ENCODE measurements around the gene ZMAT5.

- no peak for TF ChIP-seq POLR2A (IDR thresholded peaks at IDR 0.05; ENCODE audit: low read depth, low read length)
- TF ChIP-seq RAD21 (IDR thresholded peaks at IDR 0.05; ENCODE audit: insufficient read depth, low read depth, low read length), result no peak
- no peak for TF ChIP-seq NFIC (IDR thresholded peaks at IDR 0.05; ENCODE audit: low read depth, low read length)
- no peak for TF ChIP-seq SMC3 (IDR thresholded peaks at IDR 0.05; ENCODE audit: borderline replicate concordance, low read length)
- TF ChIP-seq EP300 (IDR thresholded peaks at IDR 0.05; ENCODE audit: borderline replicate concordance in 1 of 2, control insufficient read depth in 1 of 2, low read depth in 2 of 2, low read length in 2 of 2), result no peak
- no peak for TF ChIP-seq MAX (IDR thresholded peaks at IDR 0.05; ENCODE audit: low read depth, low read length)
- no peak for TF ChIP-seq NFYB (IDR thresholded peaks at IDR 0.05; ENCODE audit: insufficient read depth, low read depth, low read length)
- TF ChIP-seq POLR2AphosphoS5 (IDR thresholded peaks at IDR 0.05; ENCODE audit: low read length), result no peak
- no peak for TF ChIP-seq CTCF (IDR thresholded peaks at IDR 0.05 in 2 of 3, conservative IDR thresholded peaks at IDR 0.05 in 1 of 3; ENCODE audit: control insufficient read depth in 2 of 3, extremely low read depth in 1 of 3, insufficient read depth in 1 of 3, low read depth in 3 of 3, low read length in 3 of 3)
- no peak for TF ChIP-seq ELK1 (IDR thresholded peaks at IDR 0.05; ENCODE audit: low read depth, low read length)
- no peak for TF ChIP-seq REST (IDR thresholded peaks at IDR 0.05; ENCODE audit: low read depth, low read length)
- no peak for TF ChIP-seq CHD4 (IDR thresholded peaks at IDR 0.05)
- TF ChIP-seq ZNF274 (IDR thresholded peaks at IDR 0.05; ENCODE audit: insufficient read depth, insufficient read length), result no peak
These were observed 60.3 kb downstream of the ZMAT5 start for GRCh38 chr22:29706486-29706885.

Data from GM12878 (cell line).